Panc1 (cell line): ENCODE results near the gene CMTM7. TPM values are rescaled to one million over a fixed set of nuclear protein-coding genes. Genes with fewer than 3 reads are reported as not detected.

Experiments
- ATAC-seq: fragments of 200-7000 bp; cut with Tn5 transposase; 2 replicates; pipeline ENCODE4 v1.9.1; 2020; ENCODE audit warnings: mild to moderate bottlenecking, moderate library complexity
- BruUV-seq: library from RNA; stranded (reverse); fragments of 400-500 nt; replicated peaks from 2 replicates; lab custom pipeline; 2021; lab: Mats Ljungman, UMichigan
- CTCF ChIA-PET: fragments of 300-600 bp; sonication (Branson Sonifier 250); formaldehyde crosslinking; loops from one replicate; lab custom pipeline; 2022; ENCODE audit warnings: antibody characterized with exemption; lab: Charles Lee
- POLR2A ChIA-PET: fragments of 300-600 bp; sonication (Branson Sonifier 250); formaldehyde crosslinking; loops from one replicate; lab custom pipeline; 2022; ENCODE audit warnings: antibody characterized with exemption; lab: Charles Lee
- DNase-seq: peaks from one replicate; pipeline ENCODE4 v3.0.0-alpha.2; 2010; ENCODE audit warnings: low read depth, low spot score
- H3K27ac ChIP-seq: 2 replicates; pipeline ENCODE4 v1.5.1; 2011; ENCODE audit warnings: mild to moderate bottlenecking, low read length, inconsistent platforms
- H3K27me3 ChIP-seq: fragments of 200-500 bp; sonication (Bioruptor generic); 2 replicates; pipeline ENCODE4 v1.6.0; 2014; ENCODE audit warnings: low read length, inconsistent platforms; ENCODE audit not compliant: control insufficient read depth, insufficient read depth
- H3K36me3 ChIP-seq: fragments of 200-500 bp; sonication (Bioruptor generic); 2 replicates; pipeline ENCODE4 v1.5.1; 2014; ENCODE audit warnings: inconsistent platforms, mild to moderate bottlenecking, low read length, moderate library complexity; ENCODE audit not compliant: control insufficient read depth, insufficient read depth
- H3K4me1 ChIP-seq: 2 replicates; pipeline ENCODE4 v1.5.1; 2011; ENCODE audit warnings: inconsistent platforms, mild to moderate bottlenecking, low read length, moderate library complexity; ENCODE audit not compliant: control insufficient read depth, insufficient read depth
- H3K4me3 ChIP-seq, 2 experiments: 2 replicates each; pipeline ENCODE4 v1.5.1; 2011 to 2012; ENCODE audit warnings: low read depth in 2 of 2, low read length in 2 of 2, mild to moderate bottlenecking in 2 of 2, inconsistent platforms in 1 of 2, moderate library complexity in 1 of 2
- H3K9me3 ChIP-seq: fragments of 200-500 bp; sonication (Bioruptor generic); 2 replicates; pipeline ENCODE4 v1.5.1; 2014; ENCODE audit warnings: low read depth, mild to moderate bottlenecking, inconsistent platforms, low read length, moderate library complexity; ENCODE audit not compliant: control insufficient read depth, insufficient read depth
- CTCF ChIP-seq: fragments of 450-650 bp; IDR thresholded peaks from 2 replicates; pipeline ENCODE4 v1.5.1; 2017; ENCODE audit warnings: mild to moderate bottlenecking
- POLR2AphosphoS5 ChIP-seq: IDR thresholded peaks from 2 replicates; pipeline ENCODE4 v1.6.1; 2012; ENCODE audit warnings: mild to moderate bottlenecking, low read depth, low read length, moderate library complexity
- REST ChIP-seq, 2 experiments: IDR thresholded peaks; 2 replicates each; pipeline ENCODE4 v1.6.1; 2011 to 2012; ENCODE audit warnings: low read depth in 2 of 2, control low read depth in 1 of 2, low read length in 1 of 2, mild to moderate bottlenecking in 1 of 2, moderate library complexity in 1 of 2; ENCODE audit not compliant: insufficient read depth in 1 of 2
- SIN3A ChIP-seq: IDR thresholded peaks from 2 replicates; pipeline ENCODE4 v1.6.1; 2012; ENCODE audit warnings: low read depth, mild to moderate bottlenecking, low read length, moderate library complexity, borderline replicate concordance; ENCODE audit not compliant: insufficient read depth
- TCF7L2 ChIP-seq: IDR thresholded peaks from 2 replicates; pipeline ENCODE4 v1.6.1; 2011; ENCODE audit warnings: mild to moderate bottlenecking, low read depth, low read length, inconsistent platforms
- in situ Hi-C: cut with HindIII; loops from 2 replicates; pipeline ENCODE4 v1.10.0; 2016; ENCODE audit warnings: low sequenced_read_pairs, low pct_unique_long_range_greater_than_20kb
- intact Hi-C: fragments of 100-400 bp; cut with micrococcal nuclease; formaldehyde crosslinking; loops from one replicate; pipeline ENCODE4 v1.10.0; 2022; ENCODE audit not compliant: unreplicated experiment
- total RNA-seq: library from RNA; stranded (reverse); gene quantifications from one replicate; pipeline ENCODE4 v1.2.1, GENCODE V29; 2021; ENCODE audit not compliant: unreplicated experiment

Gene CMTM7
- total RNA-seq, 1 experiment from 2014 or later: 43.5 TPM

- Histone ChIP-seq H3K27me3 (no peaks in the 10 kb centered on the region), H3K4me1 (peaks cover under 1% of the 10 kb centered on the region; the same call in 1 of the 2 replicates), H3K36me3 (no peaks in the 10 kb centered on the region), H3K27ac (no peak overlapping the region), H3K9me3 (no peaks in the 10 kb centered on the region), H3K4me3 (no peak overlapping the region)
- TF ChIP-seq SIN3A (no peak), REST (IDR thresholded peaks at IDR 0.05; ENCODE audit: insufficient read depth in 1 of 2, low read depth in 2 of 2, low read length in 1 of 2) (no peak), CTCF (no peak), POLR2AphosphoS5 (no peak)
- ChIA-PET CTCF (no interaction called here), POLR2A (no interaction called here)
- no peak for DNase-seq
- ATAC-seq: no peak
- in situ Hi-C loops (no loop called here), intact Hi-C loops (no loop called here)
- no TSS peak for BruUV-seq
Observed at GRCh38 chr3:32410367-32411246, 19.0 kb downstream of the CMTM7 start.

GRCh38 chr3:32411442-32411841 lies 19.8 kb downstream of the CMTM7 start:
- ATAC-seq: no peak
- POLR2A ChIA-PET: no interaction called here
- no peaks in the 10 kb centered on the region for H3K27me3 ChIP-seq
- no peak for TF ChIP-seq CTCF
- no peak for TF ChIP-seq SIN3A
- TF ChIP-seq REST (IDR thresholded peaks at IDR 0.05; ENCODE audit: insufficient read depth in 1 of 2, low read depth in 2 of 2, low read length in 1 of 2): no peak
- TF ChIP-seq POLR2AphosphoS5: no peak
- no peak for TF ChIP-seq TCF7L2
- H3K36me3 ChIP-seq: no peaks in the 10 kb centered on the region
- H3K9me3 ChIP-seq: no peaks in the 10 kb centered on the region
- H3K4me3 ChIP-seq: no peak overlapping the region
- CTCF ChIA-PET: no interaction called here
- in situ Hi-C loops (no loop called here), intact Hi-C loops (no loop called here)
- BruUV-seq: no TSS peak
- H3K4me1 ChIP-seq: no peaks in the 10 kb centered on the region; the same call in 1 of the 2 replicates
- no peak overlapping the region for H3K27ac ChIP-seq
- no peak for DNase-seq
